ENCODE data around the gene INTS15. TPM values are rescaled to one million over a fixed set of nuclear protein-coding genes. Genes with fewer than 3 reads are reported as not detected.

The INTS15 gene
- total RNA-seq, 1 donor from 2014 or later, result 11.1 TPM

GRCh38 chr7:6642239-6642839 lies 52.5 kb downstream of the INTS15 start:
- DNase-seq (ENCODE audit: low read depth in 2 of 2), result no peak

- DNase-seq (ENCODE audit: low read depth in 2 of 2), result no peak
Measured at GRCh38 chr7:6642861-6643640, 53.2 kb downstream of the INTS15 start.

- no peak for DNase-seq (ENCODE audit: low read depth in 2 of 2)
Measured at GRCh38 chr7:6643915-6644625, 54.2 kb downstream of the INTS15 start.

- DNase-seq (ENCODE audit: low read depth in 2 of 2), result no peak
Measured at GRCh38 chr7:6644728-6645127, 54.9 kb downstream of the INTS15 start.

- DNase-seq (ENCODE audit: low read depth in 2 of 2), result no peak
Measured at GRCh38 chr7:6646465-6646864, 56.6 kb downstream of the INTS15 start.

DNA sequence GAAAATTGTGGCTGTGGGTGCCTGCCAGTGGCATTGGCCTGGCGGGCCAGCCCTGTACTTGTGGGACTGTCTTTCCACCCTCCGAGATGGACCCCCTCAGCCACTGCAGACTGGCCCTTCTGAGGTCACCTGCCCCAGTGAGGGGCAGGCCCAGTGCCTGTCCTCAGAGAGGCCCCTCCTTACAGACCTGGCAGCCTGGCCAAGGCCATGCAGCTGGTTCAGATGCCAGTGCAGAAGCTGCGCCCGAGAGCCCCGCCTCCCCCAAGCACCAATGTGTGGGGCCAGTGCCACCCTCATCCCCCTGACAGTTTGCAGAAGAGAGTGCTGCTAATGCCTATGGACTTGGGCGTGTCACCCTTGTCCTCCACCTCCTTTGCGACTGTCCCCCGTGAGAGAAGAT lies 57.3 kb downstream of the INTS15 start:
- no peak for DNase-seq (ENCODE audit: low read depth in 2 of 2)

DNA sequence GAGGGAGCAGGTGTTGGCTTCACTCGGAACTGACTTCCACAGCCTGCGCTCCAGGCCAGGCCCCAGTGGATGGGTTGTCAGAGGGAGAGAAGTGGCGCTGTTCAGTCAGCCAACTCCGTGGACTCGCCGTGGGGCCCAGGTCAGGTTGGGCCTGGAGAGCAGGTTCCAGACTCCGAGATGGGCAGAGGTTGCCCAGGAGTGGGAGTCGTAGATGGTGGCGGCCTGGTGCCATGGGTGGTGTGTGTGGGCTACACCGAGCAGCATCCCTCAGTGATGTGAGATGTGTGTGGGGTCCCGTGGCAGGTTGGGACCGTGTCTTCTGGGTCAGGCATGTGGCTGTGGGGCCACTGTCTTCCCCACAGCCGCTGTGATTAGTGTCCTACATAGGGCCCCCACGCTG lies 57.7 kb downstream of the INTS15 start:
- no peak for DNase-seq (ENCODE audit: low read depth in 2 of 2)

GRCh38 chr7:6648066-6648814 lies 58.4 kb downstream of the INTS15 start:
- DNase-seq (ENCODE audit: low read depth in 2 of 2), result no peak

DNA sequence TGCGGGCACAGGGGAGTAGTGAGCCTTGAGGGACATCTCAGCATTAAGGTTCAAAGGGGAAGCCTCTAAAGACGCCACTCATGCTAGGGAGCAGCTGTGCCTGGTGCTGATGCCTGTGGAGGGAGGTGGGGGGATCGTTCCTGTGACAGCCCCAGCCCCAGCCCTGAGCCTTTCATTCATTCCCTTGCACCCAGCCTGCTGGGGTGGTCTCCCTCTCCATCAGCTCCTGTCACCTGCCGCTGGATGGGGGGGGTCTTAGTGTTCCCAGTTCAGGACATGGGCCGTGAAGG lies 58.9 kb downstream of the INTS15 start:
- DNase-seq (ENCODE audit: low read depth in 2 of 2), result no peak

GRCh38 chr7:6649241-6649961 lies 59.6 kb downstream of the INTS15 start:
- no peak for DNase-seq (ENCODE audit: low read depth in 2 of 2)

GRCh38 chr7:6650086-6650485 lies 60.3 kb downstream of the INTS15 start:
- DNase-seq (ENCODE audit: low read depth in 2 of 2), result no peak

- DNase-seq (ENCODE audit: low read depth in 2 of 2), result no peak
Measured at GRCh38 chr7:6650521-6651011, 60.7 kb downstream of the INTS15 start.

DNA sequence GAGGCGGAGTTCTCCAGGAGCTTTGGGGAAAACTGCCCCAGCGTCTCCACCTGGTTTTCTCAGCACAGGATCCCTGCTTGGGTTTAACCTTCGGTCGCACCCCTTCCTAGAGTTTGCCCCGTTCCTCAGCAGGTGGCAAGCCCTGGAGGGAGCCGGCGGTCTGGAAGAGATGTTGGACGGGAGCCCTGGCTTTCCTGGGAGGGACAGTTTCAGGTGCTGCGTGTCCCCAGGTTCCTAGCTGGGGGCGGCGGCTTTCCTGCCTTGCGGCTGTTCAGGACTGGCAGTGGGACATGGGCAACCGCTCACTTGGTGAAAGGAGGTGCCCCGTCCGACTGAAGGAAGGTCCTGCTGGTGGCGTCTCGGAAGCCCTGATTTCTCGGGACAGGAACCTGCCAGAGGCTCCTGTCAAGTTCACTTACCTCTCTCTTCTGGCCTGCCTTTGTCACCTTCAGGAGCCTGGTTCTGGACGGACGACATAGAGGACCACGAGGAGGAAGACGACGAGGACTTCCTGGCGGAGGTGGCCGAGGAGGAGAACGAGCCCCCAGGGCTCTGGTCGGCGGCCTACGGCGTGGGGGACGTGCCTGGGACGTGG lies 62.1 kb downstream of the INTS15 start:
- no peak for DNase-seq (ENCODE audit: low read depth in 2 of 2)

- no peak for DNase-seq (ENCODE audit: low read depth in 2 of 2)
Measured at GRCh38 chr7:6652446-6653011, 62.7 kb downstream of the INTS15 start.

- no peak for DNase-seq (ENCODE audit: low read depth in 2 of 2)
Measured at GRCh38 chr7:6653071-6654003, 63.5 kb downstream of the INTS15 start.

DNA sequence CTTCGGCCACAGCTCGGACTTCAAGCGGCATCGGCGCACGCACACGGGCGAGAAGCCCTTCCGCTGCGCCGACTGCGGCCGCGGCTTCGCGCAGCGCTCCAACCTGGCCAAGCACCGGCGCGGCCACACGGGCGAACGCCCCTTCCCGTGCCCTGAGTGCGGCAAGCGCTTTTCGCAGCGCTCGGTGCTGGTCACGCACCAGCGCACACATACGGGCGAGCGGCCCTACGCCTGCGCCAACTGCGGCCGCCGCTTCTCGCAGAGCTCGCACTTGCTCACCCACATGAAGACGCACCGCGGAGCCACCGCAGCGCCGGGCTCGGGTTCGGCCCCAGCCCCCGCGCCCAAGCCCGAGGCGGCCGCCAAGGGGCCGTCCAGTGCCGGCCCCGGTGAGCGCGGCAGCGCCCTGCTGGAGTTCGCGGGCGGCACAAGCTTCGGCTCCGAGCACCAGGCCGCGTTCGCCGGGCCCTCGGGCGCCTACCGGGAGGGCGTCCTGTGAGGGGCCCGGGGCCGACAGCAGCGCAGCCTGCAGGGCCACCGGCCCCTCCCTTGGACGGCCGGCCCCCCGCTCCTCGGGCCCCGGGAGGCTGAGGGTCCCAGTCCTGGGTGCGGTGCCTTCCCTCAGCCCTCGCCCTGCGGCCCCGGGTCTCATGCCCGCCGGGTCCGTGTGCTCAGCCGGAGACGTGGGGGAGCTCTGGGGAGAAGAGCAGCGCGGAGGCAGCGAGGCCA lies 64.5 kb downstream of the INTS15 start:
- no peak for DNase-seq (ENCODE audit: low read depth in 2 of 2)

GRCh38 chr7:6654842-6655610 lies 65.2 kb downstream of the INTS15 start:
- no peak for DNase-seq (ENCODE audit: low read depth in 2 of 2)
